ENCODE measurements around the gene TARP.

GRCh38 chr7:38291650-38292049, 18.2 kb upstream of the TARP start:
- TF ChIP-seq POLR2A (IDR thresholded peaks at IDR 0.05) (no peak), CTCF (IDR thresholded peaks at IDR 0.05) (no peak)
